GM04503 (cell line): Measurements from ENCODE around the gene SPDYE3.

Experiments used
- DNase-seq: peaks from one replicate; pipeline ENCODE4 v3.0.0-alpha.2; 2012; ENCODE audit warnings: low read depth

The SPDYE3 gene

GRCh38 chr7:100370746-100371145 is 63.2 kb downstream of the SPDYE3 start:
- DNase-seq: no peak

GRCh38 chr7:100371561-100372171 is 64.2 kb downstream of the SPDYE3 start:
- DNase-seq: no peak
